ENCODE data around the gene SNED1.

SNED1 gene

DNA sequence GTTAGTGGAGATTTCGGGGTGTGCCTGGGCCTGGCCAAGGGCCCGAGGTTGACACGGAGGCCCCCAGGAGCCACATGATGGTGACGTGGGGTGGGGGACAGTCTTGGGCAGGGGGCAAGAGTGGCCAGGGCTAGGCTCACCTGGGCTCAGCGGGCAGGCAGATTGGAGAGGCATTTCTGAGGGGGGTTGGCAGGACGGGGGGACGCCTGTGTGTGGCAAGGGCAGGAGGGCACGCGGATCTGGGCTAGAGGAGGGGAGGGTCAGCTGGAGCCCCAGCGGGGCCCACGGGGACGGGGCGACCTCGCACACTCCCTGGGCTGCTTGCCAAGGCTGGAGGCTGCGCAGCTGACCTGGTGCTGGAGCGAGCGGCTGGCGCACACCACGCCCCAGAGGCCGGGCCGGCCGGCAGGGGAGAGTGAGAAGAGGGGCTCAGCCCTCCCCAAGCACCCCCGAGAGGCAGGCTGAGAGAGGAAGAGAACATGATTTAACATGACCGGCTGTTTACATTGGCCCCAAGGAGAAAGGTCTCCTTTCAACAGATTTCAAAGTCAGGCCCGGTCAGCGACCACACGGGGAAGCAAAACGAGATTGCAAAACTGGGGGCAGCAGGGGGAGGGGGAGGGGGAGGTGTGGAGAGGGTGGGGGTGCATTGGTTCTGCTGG lies 38.0 kb upstream of the SNED1 start:
- DNase-seq (ENCODE audit: low spot score) = no peak

DNA sequence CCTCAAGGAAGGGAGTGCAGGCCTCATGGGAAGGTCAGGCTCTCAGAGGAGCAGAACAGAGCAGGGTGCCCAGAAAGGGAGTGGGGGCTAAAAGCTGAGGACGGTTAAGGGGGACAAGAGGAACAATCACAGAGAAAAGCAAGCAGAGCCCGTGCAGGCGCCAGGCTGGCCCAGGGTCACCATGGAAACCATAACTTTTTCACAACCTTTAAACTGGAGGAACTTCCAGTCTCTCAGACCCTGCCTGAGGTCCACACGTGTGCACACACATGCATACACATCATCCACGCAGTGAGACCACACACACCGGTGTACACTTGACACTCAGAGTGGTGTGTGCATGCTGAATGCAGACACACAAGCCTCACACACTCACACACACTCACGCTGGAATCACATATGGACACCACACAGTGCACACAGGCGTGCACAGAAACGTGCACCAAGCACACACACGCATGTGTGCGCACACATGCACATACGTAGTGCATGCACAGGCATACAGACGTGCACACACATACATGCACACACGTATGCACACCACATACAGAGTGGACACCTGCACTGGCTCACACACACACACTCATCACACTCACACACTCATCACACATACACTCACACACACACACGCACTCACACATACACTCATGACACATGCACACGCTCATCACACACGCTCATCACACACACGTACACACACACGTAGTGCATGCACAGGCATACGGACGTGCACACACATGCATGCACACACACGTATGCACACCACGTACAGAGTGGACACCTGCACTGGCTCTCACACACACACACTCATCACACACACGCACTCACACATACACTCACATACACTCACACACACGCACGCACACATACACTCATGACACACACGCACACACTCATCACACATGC lies 37.2 kb upstream of the SNED1 start:
- no peak for DNase-seq (ENCODE audit: low spot score)

DNA sequence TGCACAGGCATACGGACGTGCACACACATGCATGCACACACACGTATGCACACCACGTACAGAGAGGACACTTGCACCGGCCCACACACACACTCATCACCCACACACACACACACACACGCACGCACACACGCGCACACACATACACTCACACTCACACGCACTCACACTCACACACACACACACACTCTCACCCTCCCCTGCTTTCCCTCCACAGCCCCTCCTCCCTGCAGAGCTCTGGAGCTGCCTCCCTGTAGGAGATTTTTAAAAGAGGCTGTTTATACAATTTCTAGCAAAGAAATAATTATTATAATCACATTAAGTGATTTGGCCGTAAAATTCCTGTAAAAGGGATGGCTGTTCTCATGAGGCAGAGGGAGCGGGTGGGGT lies 36.5 kb upstream of the SNED1 start:
- no peak for DNase-seq (ENCODE audit: low spot score)

DNA sequence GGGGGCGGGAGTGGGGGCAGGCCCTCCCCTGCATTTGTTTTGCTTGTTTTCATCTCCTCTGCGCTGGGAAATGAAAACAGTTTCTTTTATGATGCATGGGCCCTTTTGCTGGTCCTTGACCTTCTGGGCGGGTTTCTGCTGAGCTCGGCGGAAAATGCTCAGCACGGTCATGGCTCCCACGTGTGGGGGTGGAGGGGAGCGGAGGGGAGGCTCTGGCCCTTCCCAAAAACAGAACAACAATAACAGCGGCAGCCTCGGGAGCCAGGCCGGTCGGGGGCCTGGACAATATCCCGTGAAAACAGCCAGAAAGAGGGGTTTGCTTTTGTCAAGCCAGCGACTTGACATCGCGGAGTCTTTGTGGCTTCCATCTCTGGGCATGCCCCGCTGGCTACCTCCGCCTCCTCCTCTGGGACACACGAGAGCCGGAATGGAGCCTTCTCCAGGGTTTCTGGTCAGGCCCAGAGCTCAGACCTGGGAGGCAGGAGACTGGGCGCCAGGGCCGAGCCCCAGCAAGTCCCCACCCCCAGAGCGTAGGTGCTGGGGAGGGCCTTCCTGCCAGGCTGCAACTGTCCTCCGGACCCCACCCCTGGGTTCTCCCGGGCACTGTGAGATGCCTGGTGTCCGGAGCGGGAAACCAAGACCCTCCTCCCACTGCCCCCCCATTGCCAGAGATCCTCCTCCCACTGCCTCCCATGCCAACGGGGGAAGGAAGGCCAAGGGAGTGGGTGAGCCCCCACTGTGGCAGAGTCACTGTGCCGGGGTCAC lies 35.9 kb upstream of the SNED1 start:
- DNase-seq (ENCODE audit: low spot score) = no peak

DNA sequence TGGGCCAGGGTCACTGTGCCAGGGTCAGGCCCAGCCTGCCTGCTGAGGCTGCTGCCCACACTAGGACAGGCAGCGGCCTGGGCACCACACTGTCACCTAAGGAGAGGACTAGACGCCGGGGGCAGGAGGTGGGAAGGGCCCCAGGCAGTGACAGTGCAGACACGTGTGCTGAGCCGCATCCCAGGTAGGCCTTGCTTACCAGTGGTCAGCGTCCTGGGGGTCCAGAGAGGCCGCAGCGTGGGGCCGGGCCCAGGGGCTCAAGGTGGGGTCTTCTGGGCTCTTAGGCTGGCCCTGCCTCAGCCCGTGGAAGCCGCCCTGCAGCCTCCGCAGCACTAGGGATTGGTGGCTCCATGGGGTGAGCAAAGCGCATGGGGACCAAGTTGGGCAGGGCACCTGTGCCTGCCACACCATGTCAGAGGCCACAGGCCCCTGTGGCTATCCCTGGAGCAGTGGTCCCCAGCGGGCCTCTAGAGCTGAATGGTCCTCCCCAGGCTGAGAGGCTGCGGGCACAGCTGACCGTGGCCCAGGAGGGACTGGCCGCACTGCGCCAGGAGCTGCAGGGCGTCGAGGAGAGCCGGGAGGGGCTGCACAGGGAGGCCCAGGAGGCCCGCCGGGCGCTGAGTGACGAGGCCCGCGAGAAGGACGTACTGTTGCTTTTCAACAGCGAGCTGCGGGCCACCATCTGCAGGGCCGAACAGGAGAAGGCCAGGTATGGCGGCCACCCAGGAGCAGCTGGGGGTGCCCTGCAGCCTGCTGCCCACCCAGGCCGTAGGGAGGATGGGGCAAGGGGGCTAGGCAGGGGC lies 35.2 kb upstream of the SNED1 start:
- DNase-seq (ENCODE audit: low spot score) = no peak

DNA sequence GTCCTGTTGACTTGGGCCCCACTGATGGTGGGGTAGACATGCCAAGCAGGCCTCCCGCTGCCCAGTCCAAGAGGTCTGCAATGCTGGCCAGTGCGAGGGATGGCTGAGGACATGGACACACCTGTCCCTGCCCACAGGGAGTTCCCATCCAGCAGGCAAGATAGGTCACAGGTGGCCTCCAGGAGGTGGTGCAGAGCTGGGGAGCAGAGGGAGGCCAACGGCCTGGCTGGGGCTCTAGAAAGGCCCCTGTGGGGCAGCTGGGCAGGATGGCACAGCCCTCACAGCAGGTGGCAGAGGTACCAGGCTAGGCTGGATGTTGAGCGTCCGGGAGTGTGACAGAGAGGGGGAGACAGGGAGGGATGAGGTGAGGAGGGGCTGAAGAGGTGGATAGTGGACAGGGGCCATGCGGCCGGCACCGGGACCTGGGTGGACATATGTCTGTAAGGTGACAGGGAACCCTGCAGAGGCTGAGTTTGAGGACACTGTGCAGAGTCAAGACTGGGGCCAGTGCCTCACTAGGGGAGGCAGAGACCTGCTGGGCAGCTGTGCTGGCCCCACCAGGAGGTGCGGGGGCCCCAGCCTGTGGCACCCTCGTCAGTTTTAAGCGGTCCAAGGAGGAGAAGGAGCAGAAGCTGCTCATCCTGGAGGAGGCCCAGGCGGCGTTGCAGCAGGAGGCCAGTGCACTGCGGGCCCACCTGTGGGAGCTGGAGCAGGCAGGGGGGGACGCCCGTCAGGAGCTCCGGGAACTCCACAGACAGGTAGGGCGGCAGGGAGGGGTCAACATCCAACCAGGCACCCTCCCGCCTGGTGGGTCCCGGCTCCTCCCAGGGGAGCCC lies 34.3 kb upstream of the SNED1 start:
- DNase-seq (ENCODE audit: low spot score) = no peak

DNA sequence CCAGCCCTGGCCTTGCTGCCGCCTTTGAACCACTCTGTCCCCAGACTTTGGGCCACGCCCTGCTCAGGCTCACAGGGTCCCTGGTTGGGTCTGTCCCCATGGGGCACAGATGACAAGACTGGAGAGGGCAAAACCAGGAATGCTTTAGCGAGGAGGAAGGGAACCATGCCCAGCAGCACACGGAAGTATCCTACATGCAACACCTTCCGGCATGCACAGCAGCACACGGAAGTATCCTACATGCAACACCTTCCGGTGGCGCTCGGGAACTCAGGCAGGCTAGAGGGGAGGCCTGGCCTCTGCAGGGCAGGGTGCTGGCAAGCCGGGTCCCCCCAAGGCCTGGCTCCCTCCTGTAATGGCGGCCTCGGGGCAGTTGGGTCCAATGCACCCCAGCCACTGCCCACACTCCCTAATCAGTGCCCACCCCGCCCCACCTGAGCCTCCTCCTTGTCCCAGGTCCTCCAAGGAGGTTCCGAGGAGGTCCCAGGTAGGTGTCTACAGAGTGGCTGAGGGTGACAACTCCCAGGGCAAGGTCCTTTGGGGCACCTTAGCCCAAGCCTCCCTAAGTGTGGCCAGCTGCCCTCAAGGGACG lies 33.6 kb upstream of the SNED1 start:
- no peak for DNase-seq (ENCODE audit: low spot score)

DNA sequence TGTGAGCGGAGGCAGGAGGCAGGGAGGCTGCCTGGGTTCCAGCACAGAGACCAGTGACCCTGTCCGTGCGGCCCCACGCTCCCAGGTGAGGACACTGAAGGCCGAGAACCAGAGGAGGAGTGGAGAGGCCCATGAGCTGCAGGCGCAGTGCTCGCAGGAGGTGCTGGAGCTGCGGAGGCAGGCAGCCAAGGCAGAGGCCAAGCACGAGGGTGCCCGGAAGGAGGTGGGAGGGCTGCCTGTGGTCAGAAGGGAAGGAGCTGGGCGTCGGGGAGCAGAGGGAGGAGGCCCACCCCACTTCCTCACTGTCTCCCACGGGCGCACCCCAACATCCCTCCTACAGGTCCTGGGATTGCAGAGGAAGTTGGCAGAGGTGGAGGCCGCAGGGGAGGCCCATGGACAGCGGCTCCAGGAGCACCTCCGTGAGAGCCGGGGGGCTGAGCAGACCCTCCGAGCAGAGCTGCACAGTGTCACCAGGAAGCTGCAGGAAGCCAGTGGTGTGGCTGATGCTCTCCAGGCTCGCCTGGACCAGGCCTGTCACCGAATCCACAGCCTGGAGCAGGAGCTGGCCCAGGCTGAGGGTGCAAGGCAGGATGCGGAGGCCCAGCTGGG lies 33.0 kb upstream of the SNED1 start:
- no peak for DNase-seq (ENCODE audit: low spot score)

DNA sequence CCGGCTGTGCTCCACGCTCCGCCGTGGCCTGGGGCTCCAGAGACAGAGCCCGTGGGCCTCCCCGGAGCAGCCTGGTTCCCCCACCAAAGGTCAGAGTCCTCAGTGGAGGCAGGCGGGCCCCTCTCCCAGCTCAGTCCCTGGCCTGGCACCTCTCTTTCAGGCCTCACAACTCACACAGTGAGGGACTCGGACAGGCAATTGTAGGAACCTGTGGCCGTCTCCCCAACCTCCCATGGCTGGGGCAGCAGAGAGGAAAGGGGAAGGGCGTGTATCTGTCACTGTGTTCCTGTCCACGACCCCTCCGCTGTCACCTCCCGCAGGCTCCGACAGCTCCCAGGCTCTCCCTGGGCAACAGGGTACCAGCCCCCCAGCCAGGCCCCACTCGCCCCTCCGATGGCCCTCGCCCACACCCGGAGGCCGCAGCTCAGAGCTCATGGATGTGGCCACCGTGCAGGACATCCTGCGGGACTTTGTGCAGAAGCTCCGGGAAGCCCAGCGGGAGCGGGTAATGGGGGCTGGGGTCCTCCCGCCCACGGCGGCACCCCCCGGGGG lies 32.4 kb upstream of the SNED1 start:
- DNase-seq (ENCODE audit: low spot score) = no peak

DNA sequence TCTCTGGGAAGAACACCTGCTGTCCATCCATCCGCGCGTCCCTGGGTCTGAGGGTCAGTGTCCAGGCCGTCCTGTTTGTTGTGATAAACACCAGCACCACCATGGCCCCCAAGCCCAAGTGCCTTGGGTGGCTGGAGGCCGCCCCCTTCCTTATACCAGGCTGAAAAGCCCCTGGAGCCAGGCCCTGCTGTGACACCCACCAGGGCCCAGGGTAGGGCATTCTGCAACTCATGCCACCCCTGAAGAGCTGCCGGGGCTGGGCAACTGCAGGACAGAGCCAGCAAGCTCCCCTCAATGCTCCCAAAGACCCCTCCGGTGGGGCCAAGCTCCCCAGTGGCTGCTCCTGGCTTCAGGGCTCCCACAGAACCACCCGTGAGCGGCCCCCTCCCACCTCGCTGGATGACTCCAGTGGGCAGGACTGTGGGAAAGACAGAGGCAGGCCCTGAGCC lies 31.9 kb upstream of the SNED1 start:
- DNase-seq (ENCODE audit: low spot score) = no peak

DNA sequence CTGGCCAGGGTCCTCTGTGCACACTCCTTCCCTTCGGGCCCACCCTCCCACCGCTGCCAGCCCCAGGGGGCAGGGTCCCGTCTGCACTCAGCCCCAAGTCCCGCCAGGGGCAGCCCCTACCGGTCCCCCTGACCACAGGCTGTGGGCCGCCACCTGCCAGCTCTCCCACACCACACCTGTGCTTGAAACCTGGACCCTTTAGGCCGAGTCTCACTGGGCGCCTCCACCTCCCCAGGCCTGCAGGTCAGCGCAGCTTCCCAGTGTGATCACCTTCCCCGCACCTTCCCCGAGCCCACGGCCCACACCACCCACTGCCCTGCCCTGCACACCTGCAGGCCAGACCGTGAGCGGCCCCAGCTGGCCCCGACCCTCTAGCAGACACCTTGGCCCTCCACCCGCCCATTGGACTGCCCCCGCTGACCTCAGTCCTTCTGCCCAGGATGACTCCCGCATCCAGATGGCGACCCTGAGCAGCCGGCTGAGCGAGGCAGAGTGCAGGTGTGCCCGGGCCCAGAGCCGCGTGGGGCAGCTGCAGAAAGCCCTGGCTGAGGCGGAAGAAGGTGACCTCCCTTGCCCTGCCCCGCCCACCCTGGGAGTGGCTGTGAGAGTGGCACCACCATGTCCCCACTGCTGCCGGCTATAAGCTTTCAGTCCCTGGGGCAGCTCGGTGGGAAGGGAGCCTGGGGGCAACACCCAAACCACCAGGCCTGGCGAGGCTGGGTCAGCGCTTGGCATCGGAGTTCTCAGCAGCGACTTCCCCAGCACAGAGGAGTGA lies 31.3 kb upstream of the SNED1 start:
- DNase-seq (ENCODE audit: low spot score) = no peak

DNA sequence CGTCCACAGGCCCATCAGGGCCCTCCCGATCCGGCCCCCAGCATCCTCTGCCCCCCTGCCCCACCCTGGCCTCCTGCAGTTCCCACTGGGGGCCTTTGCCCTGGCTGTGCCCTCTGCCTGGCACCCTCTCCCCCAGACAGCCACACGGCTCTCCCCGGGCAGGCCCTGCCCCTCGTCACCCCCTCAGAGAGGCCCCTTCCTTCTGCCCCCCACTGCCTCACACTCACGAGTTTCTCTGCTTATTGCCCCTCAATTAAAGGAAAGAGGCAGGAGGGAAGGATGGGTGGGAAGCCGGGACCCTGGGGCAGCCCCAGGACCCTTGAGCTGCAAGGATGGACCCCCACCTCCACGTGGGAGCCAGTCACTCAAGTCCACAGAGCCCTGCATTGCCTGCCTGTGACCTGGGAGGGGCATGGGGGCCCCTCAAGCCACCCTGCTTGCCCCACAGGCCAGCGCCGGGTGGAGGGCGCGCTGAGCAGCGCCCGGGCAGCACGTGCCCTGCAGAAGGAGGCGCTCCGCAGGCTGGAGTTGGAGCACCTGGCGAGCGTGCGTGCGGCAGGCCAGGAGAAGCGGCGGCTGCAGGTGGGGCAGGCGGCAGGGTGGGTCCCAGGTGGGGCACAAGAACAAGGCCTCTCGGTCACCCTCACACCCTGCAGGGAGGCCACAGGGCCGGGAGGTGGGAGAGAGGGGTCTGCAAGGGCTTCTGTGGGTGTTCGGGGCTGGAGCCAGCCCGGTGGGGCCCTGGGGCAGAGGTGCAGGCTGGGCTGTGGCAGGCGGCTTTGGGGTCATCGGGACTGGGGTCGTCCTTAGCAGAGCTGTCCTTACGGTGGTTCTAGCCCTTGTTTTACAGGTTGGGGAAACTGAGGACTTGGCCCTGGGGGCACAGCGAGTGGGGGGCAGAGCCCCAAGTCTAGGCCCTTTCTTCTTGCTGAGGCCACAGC lies 30.5 kb upstream of the SNED1 start:
- no peak for DNase-seq (ENCODE audit: low spot score)

DNA sequence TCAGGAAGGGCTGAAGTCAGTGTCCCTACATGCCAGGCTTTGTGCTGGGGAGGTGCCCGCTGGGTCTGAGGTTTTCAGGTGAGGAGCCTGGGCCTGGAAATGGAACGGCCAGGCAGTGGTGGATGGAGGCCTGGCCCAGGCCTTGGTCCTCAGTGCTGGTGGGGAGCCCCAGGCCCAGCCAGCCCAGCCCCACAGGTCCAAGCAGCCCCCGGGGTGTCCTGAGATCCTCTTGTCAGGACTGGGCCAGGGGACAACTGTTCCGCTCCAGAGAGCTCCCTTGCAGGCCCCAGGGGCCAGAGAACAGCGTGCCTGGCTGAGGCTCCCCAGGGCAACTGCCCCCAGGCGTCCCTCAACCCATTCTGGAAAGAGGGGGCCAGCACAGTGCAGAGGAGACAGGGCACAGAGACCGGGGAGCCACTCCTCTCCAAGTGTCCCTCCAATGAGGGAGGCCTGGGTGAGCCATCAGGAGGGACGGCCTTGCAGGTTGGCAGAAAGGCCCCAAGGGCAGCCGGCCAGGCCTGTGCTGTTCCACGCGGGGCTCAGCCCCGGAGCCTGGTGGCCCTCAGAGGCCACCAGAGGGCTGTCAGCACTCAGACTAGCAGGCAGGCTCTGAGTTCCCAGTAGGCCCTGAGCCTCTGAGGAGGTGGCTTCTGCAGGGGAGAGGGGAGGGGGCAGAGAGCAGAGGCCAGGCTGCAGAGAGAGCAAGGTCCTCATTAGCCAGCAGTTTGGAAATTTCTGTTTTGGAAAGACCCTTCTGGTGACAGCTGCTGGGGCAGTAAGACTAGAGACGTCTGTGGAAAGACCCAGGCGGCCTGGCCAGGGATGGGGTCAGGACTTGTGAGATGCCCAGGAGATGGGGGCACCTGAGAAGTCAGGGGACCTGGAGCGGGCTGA lies 29.4 kb upstream of the SNED1 start:
- no peak for DNase-seq (ENCODE audit: low spot score)

DNA sequence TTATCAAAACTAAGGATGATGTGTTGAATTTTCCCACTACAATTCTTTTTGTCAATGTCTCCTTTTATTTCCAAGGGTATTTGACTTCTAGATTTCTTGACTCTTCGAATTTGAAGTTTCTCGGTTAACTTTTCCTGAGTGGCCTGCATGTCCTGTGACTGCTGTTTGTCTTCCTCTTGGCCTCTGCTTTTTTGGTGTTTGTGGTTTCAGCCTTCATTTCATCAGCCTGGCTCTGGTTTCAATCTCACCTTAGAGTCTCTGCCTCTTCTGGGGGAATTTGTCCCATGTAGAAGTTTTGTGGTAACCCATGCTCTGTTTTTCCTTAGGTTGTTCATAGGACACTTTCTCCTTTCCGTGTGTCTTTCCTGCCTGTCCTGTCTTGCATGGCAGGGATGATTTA lies 28.3 kb upstream of the SNED1 start:
- DNase-seq (ENCODE audit: low spot score) = no peak

DNA sequence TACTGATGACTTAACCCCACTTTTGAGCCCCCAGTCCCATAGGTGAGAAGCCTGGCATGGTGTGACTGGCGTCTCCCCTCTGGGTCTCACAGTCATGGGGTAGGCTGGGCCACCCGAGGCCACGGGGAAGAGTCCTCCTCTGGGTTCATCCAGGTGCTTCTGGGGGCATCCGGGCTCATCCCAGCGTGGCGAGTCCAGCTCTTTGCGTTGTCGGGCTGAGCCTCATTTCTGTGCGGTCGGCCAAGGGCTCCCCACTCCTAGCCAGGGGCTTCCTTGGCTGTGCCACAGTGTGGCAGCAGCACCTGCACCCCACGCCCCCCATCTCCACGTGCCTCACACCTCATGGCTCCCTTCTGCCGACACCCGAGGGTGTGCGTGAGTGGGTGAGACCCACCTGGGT lies 27.6 kb upstream of the SNED1 start:
- no peak for DNase-seq (ENCODE audit: low spot score)

DNA sequence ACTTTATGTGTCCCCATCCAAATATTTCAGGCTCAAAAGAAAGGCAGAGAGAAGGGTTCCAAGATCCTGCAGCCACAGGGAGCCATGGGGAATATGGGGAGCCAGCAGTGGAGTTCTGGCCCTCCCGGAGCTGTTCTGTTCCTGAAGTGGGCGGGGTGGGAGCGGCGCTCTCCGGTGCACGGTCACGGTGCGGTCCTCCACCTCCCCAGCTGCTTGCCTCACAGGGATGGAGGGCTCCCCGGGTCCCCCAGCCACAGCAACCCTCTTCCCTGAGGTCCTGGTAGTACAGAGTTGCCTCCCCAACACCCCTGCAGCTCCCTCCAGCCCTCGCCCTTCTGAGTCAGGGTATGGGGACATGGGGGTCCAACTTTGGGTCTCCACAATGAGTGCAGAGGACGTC lies 26.2 kb upstream of the SNED1 start:
- DNase-seq (ENCODE audit: low spot score) = no peak
